Measurements from ENCODE around the gene GNG8.
A peak's percentile ranks its signal among the peaks of the same experiment; 100 is the strongest.
"Not testable (repeated sequence)": the region's sequence is repeated elsewhere in the genome, so short reads cannot be mapped to it uniquely, and the experiment has no call there.

The GNG8 gene

DNA sequence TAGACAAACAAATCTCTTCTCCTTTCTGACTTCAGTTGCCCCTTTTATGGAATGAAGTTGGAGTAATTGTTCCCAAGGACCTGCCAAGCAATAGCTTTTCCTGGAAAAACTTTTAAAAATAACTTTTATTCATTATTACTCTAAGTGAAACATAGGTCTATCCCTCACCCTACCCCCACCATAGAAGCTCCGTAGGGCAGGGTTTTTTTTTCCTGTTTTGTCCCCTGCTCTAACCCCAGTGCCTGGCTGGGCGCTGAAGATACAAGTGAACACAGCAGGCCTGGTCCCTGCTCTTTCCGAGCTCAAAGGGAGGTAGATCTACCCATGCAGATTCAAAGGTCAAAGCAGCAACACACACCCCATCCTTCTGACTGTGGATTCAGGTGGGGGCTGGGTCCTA is 8.7 kb upstream of the GNG8 start:
- DNase-seq, result no peak

- no peak for DNase-seq
These were observed 4.7 kb upstream of the GNG8 start for GRCh38 chr19:46640656-46641055.

DNA sequence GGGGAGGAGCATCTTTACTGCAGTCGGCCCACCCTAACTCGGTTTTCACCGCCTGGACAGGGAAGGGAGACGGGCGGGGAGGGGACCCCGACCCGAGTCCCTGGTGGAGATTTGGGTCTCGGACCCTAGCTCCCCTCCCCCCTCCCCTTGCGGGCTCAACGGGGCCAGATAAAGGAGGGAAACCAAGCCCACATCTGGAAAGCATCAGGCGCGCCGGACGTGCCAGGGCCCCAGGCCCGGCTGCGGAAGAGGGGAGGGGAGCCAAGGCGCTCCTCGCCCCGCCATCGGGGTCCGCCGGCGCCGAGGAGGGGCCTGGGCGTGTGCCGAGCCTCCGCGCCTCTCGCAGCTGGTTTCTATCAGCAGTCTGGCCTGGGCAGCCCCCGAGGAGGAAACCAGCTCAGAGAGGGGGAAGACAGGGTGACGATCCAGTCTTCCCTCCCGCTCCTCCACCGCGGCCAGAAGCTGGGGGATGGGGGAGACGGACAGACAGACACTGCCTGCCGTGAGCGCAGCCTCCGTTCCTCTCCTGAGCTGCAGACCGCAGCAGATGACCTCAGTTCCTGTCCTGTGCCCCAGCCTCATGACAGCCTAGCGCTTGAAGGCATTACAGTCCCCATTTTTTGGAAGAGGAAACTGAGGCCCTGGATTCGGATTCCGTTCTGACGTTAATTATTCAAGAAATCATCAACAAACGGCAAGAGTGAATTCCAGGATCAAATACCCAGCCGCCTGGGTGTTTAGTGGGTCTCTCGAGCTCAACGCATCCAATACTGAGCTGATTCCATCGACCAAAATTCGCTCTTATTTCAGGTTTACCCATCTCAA is 3.6 kb upstream of the GNG8 start:
- no peak for DNase-seq

DNA sequence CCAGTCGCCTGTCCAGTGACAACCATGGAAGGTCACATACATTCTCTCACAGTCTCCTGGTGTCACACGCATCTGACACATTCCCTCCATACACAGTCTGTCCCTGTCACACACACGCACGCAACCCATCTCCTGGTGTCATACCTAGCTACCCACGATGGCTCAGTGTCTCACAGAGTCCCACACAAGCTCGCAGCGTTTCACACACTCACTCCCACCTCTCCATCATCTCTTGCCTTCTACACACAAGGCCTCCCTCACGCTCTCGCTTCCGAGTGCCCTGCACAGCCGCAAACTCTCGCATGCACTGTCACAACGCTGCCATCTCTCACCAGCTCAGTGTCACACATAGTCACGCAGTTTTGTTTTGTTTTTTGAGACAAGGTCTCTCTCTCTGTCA is 1.2 kb upstream of the GNG8 start:
- no peak for DNase-seq

DNA sequence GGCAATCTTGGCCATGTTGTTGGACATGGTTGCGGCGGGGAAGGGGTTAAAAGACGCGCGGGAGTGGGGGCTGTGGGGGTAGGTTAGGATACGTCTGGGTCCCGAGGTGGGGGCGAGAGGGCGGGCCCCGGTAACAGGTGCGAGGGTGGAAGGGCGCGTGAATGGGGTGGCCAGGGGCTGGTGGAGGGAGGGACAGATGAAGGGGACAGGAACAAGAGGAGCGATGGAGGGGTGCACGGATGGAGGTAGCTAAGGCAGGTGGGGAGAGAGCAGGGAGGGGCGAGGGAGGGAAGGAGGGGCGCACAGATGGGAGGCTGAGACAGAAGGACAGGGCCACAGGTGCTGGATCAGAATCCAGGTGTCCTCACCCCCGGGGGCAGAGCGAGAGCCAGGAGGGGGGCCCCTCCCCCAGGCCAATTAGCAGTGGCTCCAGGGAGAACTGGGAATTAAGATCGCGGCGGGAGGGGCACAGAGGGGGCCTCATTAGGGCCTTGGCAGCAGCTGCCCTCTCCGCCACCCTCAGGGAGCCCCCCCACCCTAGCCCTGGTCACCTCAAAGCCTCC is 1.3 kb downstream of the GNG8 start:
- no peak for DNase-seq

DNA sequence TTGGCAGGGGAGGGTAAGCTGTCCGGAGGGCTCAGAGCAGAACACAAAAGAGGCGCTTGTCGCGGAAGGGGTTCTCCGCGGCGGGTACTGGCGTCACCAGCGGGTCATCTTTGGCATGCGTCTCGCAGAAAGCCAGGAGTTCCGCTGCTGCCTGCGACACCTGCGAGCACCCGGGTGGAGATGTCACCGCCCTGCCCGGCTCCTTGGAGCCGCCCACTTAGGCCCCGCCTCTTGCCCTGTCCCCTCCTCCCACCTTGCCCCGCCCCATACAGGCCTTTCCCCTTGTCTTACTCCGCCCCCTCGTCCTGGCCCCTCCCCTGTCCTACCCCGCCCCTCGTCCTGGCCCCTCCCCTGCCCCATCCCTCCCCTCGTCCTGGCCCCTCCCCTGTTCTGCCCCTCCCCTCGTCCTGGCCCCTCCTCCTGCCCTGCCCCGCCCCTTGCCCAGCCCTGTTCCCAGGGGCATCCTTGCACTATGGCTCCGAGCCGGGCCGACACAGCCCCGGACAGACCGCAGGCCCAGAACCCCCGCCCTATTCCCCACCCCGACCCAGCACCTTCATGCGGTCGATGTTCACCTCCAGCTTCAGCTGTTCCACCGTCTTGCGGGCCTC is 1.9 kb downstream of the GNG8 start:
- DNase-seq, result peak; percentile 55 to 58

DNA sequence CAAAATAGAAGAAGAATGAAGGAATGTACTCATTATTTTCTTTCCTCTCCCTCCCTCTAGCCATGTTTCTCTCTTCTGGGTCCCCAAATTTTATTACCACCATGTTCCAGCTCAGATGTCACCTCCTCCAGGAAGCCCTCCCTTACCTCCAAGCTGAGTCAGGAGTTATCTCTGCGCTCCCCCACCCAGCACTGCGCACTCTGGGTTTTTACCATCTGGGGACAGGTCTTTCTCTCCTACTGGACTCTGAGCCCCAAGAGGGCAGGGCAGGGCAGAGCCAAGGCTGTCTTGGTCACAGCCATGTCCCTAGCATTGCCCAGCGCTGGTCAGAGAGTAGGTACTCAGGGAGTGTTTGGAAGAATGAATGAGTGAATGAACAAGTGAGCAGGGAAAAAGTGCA is 2.9 kb downstream of the GNG8 start:
- DNase-seq, result no peak

- DNase-seq, result no peak
These were observed 4.5 kb downstream of the GNG8 start for GRCh38 chr19:46631481-46631880.

- no peak for DNase-seq
These were observed 5.3 kb downstream of the GNG8 start for GRCh38 chr19:46630586-46631205.

- DNase-seq, result no peak
These were observed 6.4 kb downstream of the GNG8 start for GRCh38 chr19:46629546-46630025.

- not testable (repeated sequence) for DNase-seq
These were observed 7.0 kb downstream of the GNG8 start for GRCh38 chr19:46628970-46629369.

DNA sequence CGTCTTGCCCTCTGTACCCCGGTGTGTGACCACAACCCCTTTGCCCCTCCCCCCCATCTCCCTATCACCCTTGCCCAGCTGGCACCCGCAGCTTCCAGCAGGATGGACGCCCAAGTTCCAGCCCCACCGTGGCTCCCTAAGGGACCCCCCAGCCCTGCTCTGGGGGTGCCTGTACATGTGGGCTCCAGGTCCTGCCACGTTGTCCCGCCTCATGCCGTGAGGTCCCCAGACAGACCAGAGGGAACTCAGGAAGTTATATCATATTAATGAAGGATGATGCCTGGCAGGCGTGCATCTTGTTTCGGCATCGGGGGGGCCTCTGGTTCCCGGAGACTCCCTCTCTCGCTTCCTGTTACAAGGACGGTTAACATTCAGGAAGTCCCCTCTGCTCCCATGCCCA is 9.6 kb downstream of the GNG8 start:
- no peak for DNase-seq

DNA sequence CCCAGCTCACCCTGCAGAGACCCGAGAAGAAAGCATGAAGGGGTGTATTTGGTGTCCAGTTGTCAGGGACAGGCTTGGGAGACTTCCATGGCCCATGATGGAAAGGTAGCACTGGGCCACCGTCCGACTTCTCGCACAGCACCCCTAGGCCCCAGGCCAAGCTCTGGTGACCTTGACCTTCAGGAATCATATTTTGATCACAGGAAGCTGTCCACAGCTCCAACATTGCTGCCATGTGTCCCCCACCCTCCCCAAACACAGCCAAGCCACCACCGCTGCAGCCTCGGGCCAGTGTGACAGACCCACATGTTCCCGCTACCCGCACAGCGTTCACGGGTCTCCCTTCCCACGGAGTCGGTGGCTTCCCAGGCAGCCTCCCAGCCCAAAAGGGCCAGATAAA is 10.3 kb downstream of the GNG8 start:
- no peak for DNase-seq

DNA sequence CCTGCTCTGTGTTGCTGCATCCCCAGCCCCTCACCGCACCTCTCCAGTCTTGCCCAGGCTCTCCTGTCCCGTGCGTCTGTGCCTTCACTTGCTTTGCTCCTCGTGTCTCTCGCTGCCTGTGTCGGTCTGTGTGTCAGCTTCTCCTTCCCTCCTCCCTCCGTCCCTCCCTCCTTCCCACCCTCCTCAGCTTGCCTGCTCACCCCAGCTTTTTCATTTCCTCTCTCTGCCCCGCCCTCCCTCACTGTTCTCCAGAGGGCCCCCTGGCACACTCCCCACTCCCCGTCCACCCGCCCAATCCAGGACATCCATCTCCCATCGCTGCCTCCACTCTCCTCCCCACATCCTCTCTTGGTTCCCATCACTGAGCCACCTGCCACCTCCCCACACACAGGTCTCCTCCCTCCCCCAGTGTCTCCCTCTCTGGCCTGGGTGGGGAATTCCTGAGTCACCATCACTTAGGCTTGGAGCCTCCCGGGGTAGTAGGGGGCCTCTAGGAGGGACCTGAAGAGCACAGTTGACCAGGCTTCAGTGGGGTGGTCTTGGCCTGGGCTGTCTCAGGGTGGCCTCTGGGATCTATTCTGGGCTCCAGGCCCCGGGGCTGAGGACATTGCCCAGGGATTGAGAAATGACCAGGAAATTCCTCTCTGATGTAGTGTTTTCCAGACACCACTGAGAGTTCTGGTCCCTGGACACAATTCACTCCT is 10.9 kb downstream of the GNG8 start, which contains the start of gene PTGIR:
Gene PTGIR, minus strand, starts transcription at position 132 of the 704 bp plus-strand sequence. CDS start 864 bp downstream, outside the sequence.
- no peak for DNase-seq

- no peak for DNase-seq
These were observed 12.0 kb downstream of the GNG8 start for GRCh38 chr19:46623915-46624502.

DNA sequence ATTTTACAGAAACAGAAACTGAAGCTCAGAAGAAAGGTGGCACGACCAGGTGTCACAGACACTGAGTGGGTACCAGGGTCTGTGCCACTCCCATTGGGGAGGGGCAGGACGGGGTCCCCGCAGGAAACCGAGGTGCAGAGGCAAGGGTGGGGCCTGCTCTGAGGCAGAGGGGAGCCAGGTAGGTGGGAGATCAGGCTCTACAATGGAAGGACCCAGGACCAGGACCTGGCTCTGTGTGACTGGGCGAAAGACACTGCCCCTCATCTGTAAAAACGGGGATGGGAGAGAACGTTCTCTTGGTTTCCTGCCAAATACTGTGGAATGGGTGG is 13.9 kb downstream of the GNG8 start:
- no peak for DNase-seq

DNA sequence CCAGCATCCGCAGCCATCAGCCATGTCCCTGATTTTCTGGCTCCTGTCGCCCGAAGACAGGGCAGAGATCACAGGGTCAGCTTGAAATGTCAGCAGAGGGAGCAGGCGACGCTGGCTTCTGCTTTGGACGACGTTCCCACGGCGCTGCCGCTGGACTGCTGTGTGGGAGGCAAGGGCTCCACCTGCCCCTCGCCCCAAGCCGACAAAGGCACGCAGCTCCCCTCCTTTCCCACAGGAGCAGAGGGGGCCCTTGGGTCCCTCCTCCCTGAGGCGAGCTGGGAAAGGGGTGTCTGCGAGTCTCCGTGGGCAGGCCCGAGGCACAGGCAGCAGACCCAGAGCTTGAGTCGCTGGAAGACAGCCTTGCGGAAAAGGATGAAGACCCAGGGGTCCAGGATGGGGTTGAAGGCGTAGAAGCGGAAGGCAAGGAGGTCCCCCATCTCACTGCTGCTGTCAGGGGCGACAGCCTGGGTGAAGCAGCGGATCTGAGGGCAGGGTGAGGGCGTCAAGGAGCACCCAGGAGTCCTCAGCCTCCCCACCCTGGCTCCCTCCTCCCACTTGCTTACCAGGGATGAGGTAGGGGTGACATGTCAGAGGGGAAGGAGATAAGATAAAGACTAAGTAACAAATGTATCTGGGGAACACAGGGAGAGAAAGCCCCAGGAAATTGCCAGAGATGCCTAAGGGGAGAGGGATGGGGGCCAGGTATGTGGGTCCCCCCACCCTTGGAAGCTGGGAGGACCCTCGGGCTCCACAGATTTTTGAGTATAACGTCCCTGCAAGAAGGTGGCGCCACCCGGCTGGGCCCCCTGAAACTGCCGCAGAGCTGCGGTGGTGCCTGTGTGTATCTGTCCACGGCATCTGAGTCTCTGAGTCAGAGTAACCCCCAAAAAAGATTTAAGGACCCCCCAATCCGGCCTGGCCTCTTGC is 14.5 kb downstream of the GNG8 start:
- DNase-seq, result no peak

DNA sequence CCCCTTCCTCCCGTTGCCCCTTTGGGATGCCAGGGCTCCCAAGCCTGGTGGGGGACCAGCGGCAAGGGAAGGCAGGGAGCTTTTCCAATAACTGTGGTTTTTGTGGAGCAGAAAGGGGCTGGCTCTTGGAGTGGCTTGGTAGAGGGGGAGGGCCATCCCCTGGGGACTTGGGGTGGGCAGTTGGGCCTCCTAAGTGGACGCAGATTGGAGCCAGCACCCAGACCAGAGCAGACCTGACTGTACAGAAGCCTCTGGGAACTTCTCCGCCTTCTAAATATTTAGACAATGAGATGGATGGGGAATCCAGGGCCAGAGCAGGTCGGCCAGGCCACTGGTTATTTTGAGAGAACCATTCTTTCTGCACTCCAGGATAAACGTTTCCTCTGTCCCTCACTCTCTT is 15.3 kb downstream of the GNG8 start:
- DNase-seq, result no peak

GRCh38 chr19:46620267-46620666 is 15.7 kb downstream of the GNG8 start:
- DNase-seq, result no peak

GRCh38 chr19:46618670-46619231 is 17.3 kb downstream of the GNG8 start:
- no peak for DNase-seq

- DNase-seq, result no peak
These were observed 18.4 kb downstream of the GNG8 start for GRCh38 chr19:46617601-46618000.
